K562 (cell line): ENCODE data around the gene SOCS3. TPM values are rescaled to one million over a fixed set of nuclear protein-coding genes. Genes with fewer than 3 reads are reported as not detected.
A peak's percentile ranks its signal among the peaks of the same experiment; 100 is the strongest.

Source experiments
- HOXB6 ChIP-seq: fragments of 250-450 bp; sonication (Bioruptor Pico); IDR thresholded peaks from 2 replicates; pipeline ENCODE4 v1.5.1; 2022; ENCODE audit warnings: mild to moderate bottlenecking, borderline replicate concordance
- KLF13 ChIP-seq: fragments of 450-650 bp; IDR thresholded peaks from 2 replicates; pipeline ENCODE4 v1.6.1; 2016; ENCODE audit warnings: missing genetic modification characterization, low read depth, mild to moderate bottlenecking, missing compliant biosample characterization, moderate library complexity, borderline replicate concordance
- MCM2 ChIP-seq: fragments of 450-650 bp; IDR thresholded peaks from 2 replicates; pipeline ENCODE4 v1.6.1; 2017; ENCODE audit warnings: low read depth, mild to moderate bottlenecking
- MCM5 ChIP-seq: fragments of 450-650 bp; IDR thresholded peaks from 2 replicates; pipeline ENCODE4 v1.6.1; 2016; ENCODE audit warnings: low read depth
- MLX ChIP-seq, 2 experiments: fragments of 450-650 bp in 1 of 2; sonication (generic) in 1 of 2; formaldehyde crosslinking; conservative IDR thresholded peaks; 2 replicates each; pipeline versions ENCODE4 v1.4.0 to v1.8.1; 2020 to 2022; ENCODE audit warnings: mild to moderate bottlenecking in 1 of 2, missing genetic modification reagents in 1 of 2
- PCBP1 ChIP-seq: fragments of 200-400 bp; formaldehyde crosslinking; IDR thresholded peaks from 2 replicates; pipeline ENCODE4 v1.6.1; 2018; ENCODE audit warnings: mild to moderate bottlenecking, low read depth, low read length; ENCODE audit not compliant: poor library complexity, severe bottlenecking
- SMARCA5 ChIP-seq: fragments of 450-650 bp; IDR thresholded peaks from 2 replicates; pipeline ENCODE4 v1.6.1; 2016
- TEAD1 ChIP-seq, 2 experiments: fragments of 450-650 bp in 1 of 2; sonication (generic) in 1 of 2; formaldehyde crosslinking; IDR thresholded peaks; 2 replicates each; pipeline versions ENCODE4 v1.4.0 to v1.8.0; 2020 to 2022; ENCODE audit warnings: mild to moderate bottlenecking in 2 of 2, missing genetic modification reagents in 1 of 2
- TFAP4 ChIP-seq: sonication (generic); formaldehyde crosslinking; IDR thresholded peaks from 2 replicates; pipeline ENCODE4 v1.8.0; 2022; ENCODE audit warnings: missing genetic modification reagents, mild to moderate bottlenecking, moderate library complexity, borderline replicate concordance
- XRCC3 ChIP-seq: fragments of 450-650 bp; IDR thresholded peaks from 2 replicates; pipeline ENCODE4 v1.6.1; 2017; ENCODE audit warnings: mild to moderate bottlenecking, moderate library complexity
- XRCC5 ChIP-seq: fragments of 200-400 bp; formaldehyde crosslinking; IDR thresholded peaks from 2 replicates; pipeline ENCODE4 v1.6.1; 2017; ENCODE audit warnings: low read depth, mild to moderate bottlenecking, low read length
- ZNF217 ChIP-seq: sonication (generic); formaldehyde crosslinking; IDR thresholded peaks from 2 replicates; pipeline ENCODE4 v1.8.0; 2022; ENCODE audit warnings: mild to moderate bottlenecking, missing genetic modification reagents
- ZNF347 ChIP-seq: fragments of 450-650 bp; formaldehyde crosslinking; IDR thresholded peaks from 2 replicates; pipeline ENCODE4 v1.4.0; 2020; ENCODE audit warnings: low read depth, mild to moderate bottlenecking, moderate library complexity
- ZNF445 ChIP-seq: fragments of 250-450 bp; sonication (Bioruptor Pico); IDR thresholded peaks from 2 replicates; pipeline ENCODE4 v1.4.0; 2020; ENCODE audit warnings: low read depth, mild to moderate bottlenecking, moderate library complexity
- ZNF699 ChIP-seq: fragments of 250-450 bp; sonication (Bioruptor Pico); IDR thresholded peaks from 2 replicates; pipeline ENCODE4 v1.8.0; 2021; ENCODE audit warnings: mild to moderate bottlenecking, moderate library complexity; ENCODE audit not compliant: insufficient replicate concordance
- ZNF707 ChIP-seq: fragments of 250-450 bp; sonication (Bioruptor Pico); conservative IDR thresholded peaks from 2 replicates; pipeline ENCODE4 v1.8.0; 2022; ENCODE audit warnings: inconsistent platforms, mild to moderate bottlenecking, moderate library complexity
- polyA plus RNA-seq, 8 experiments: library from polyadenylated mRNA; depleted of rRNA in 4 of 8; stranded (reverse) in 5 of 8; unstranded in 3 of 8; fragments of >200 nt; fragmentation: Nextera tagmentation in 2 of 8; fragmentation: Illumina TruSeq in 1 of 8; extraction: Ambion mirVana in 2 of 8; extraction: Trizol in 1 of 8; gene quantifications; 2 replicates each; pipeline versions ENCODE4 v1.2.1 to v1.2.3, GENCODE V29; 2011 to 2014; ENCODE audit warnings: inconsistent platforms in 1 of 8, missing spikeins in 1 of 8
- total RNA-seq, 7 experiments: library from RNA; depleted of rRNA in 6 of 7; stranded (reverse); fragments of >200 nt in 6 of 7; fragmentation: Illumina TruSeq in 2 of 7; extraction: Trizol in 2 of 7; gene quantifications; 2 replicates each; pipeline versions ENCODE4 v1.2.1 to v1.2.3, GENCODE V29; 2011 to 2021; ENCODE audit warnings: low replicate concordance in 1 of 7
- TF ChIP-seq, protein P1 (sequence below): fragments of 200-800 bp; sonication (Bioruptor generic); IDR thresholded peaks from 2 replicates; pipeline ENCODE4 v1.6.1; 2016; ENCODE audit warnings: missing genetic modification characterization, missing compliant biosample characterization
- TF ChIP-seq, protein P2 (sequence below), 3 experiments: IDR thresholded peaks in 2 of 3; conservative IDR thresholded peaks in 1 of 3; 2 replicates each; pipeline ENCODE4 v1.5.1; 2011 to 2012; ENCODE audit warnings: low read length in 3 of 3, mild to moderate bottlenecking in 3 of 3, control low read depth in 2 of 3, improper control_type of control experiment in 1 of 3, inconsistent platforms in 1 of 3, low read depth in 1 of 3, mixed read lengths in 1 of 3, moderate library complexity in 1 of 3; ENCODE audit not compliant: insufficient read depth in 2 of 3

Gene SOCS3
- total and polyA plus RNA-seq, 9 of the 15 experiments (the other 6 are each of a cell fraction or from before 2014, with no cell fraction given), result 0.56 to 38.9 (median 13.7) TPM

DNA sequence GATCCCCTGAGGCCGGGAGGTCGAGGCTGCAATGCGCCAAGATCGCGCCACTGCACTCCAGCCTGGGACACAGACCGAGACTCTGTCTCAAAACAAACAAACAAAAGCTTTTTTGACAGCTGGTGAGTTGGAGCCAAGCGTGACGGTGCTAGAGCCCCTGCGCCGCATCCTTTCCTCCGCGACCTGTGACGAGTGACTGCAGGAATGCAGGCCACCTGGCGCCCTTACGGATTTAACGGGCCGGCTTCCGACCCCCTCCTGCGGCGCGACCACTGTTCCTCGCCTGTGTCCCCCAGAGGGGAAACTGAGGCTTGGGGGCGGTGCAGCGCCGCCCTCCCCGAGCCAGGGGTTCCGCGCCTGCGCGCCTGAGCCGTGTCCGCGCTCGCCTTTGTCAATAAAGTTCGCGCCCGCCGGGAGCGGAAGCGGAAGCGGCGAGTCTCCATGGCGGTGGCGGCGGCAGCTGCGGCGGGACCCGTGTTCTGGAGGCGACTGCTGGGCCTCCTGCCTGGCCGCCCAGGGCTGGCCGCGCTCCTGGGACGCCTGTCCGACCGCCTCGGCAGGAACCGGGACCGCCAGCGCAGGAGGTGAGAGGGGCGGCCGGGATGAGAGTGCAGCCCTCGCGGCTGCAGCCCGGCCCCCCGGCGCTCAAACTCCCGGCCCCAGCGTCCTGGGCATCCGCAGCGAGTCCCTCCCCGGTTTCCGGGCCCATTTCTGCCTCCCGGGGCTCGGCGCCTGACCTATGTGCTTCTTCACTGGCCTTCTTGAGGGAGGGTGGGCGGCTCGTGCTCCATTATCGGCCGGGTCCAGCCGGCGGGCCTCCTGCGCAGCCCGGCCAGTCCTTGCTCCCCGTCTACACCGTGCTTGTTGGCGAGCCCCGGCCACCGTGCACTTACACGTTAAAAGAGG, 18.6 kb upstream of the SOCS3 start, which contains the start of gene PGS1 (continued):
- TF ChIP-seq, protein P1, sequence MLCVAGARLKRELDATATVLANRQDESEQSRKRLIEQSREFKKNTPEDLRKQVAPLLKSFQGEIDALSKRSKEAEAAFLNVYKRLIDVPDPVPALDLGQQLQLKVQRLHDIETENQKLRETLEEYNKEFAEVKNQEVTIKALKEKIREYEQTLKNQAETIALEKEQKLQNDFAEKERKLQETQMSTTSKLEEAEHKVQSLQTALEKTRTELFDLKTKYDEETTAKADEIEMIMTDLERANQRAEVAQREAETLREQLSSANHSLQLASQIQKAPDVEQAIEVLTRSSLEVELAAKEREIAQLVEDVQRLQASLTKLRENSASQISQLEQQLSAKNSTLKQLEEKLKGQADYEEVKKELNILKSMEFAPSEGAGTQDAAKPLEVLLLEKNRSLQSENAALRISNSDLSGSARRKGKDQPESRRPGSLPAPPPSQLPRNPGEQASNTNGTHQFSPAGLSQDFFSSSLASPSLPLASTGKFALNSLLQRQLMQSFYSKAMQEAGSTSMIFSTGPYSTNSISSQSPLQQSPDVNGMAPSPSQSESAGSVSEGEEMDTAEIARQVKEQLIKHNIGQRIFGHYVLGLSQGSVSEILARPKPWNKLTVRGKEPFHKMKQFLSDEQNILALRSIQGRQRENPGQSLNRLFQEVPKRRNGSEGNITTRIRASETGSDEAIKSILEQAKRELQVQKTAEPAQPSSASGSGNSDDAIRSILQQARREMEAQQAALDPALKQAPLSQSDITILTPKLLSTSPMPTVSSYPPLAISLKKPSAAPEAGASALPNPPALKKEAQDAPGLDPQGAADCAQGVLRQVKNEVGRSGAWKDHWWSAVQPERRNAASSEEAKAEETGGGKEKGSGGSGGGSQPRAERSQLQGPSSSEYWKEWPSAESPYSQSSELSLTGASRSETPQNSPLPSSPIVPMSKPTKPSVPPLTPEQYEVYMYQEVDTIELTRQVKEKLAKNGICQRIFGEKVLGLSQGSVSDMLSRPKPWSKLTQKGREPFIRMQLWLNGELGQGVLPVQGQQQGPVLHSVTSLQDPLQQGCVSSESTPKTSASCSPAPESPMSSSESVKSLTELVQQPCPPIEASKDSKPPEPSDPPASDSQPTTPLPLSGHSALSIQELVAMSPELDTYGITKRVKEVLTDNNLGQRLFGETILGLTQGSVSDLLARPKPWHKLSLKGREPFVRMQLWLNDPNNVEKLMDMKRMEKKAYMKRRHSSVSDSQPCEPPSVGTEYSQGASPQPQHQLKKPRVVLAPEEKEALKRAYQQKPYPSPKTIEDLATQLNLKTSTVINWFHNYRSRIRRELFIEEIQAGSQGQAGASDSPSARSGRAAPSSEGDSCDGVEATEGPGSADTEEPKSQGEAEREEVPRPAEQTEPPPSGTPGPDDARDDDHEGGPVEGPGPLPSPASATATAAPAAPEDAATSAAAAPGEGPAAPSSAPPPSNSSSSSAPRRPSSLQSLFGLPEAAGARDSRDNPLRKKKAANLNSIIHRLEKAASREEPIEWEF (CRISPR knock-in tag), result no peak
- TF ChIP-seq TEAD1 (CRISPR knock-in tag; IDR thresholded peaks at IDR 0.05), result peak in 1 of 2 experiments; percentile 90; a peak in 2 of 4 replicates
- no peak for TF ChIP-seq MCM2
- TF ChIP-seq ZNF445 (CRISPR knock-in tag), result no peak
- no peak for TF ChIP-seq MLX (CRISPR knock-in tag; conservative IDR thresholded peaks at IDR 0.05)
- TF ChIP-seq HOXB6, result no peak
- no peak for TF ChIP-seq SMARCA5
- TF ChIP-seq XRCC5, result 0 out of 2 replicates have a peak, but pooled peaks have one; percentile 30
- no peak for TF ChIP-seq XRCC3
- peak; percentile 87 for TF ChIP-seq TFAP4
- TF ChIP-seq ZNF217, result no peak
- no peak for TF ChIP-seq MCM5
- no peak; the same call in 1 of the 2 replicates for TF ChIP-seq KLF13
- TF ChIP-seq, protein P2, sequence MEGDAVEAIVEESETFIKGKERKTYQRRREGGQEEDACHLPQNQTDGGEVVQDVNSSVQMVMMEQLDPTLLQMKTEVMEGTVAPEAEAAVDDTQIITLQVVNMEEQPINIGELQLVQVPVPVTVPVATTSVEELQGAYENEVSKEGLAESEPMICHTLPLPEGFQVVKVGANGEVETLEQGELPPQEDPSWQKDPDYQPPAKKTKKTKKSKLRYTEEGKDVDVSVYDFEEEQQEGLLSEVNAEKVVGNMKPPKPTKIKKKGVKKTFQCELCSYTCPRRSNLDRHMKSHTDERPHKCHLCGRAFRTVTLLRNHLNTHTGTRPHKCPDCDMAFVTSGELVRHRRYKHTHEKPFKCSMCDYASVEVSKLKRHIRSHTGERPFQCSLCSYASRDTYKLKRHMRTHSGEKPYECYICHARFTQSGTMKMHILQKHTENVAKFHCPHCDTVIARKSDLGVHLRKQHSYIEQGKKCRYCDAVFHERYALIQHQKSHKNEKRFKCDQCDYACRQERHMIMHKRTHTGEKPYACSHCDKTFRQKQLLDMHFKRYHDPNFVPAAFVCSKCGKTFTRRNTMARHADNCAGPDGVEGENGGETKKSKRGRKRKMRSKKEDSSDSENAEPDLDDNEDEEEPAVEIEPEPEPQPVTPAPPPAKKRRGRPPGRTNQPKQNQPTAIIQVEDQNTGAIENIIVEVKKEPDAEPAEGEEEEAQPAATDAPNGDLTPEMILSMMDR (IDR thresholded peaks at IDR 0.05 in 2 of 3, conservative IDR thresholded peaks at IDR 0.05 in 1 of 3; ENCODE audit: insufficient read depth in 2 of 3, low read depth in 1 of 3, low read length in 3 of 3), result no peak
- TF ChIP-seq PCBP1, result peak; percentile 89
- TF ChIP-seq ZNF707 (CRISPR knock-in tag), result no peak
- TF ChIP-seq ZNF699, result no peak
- no peak for TF ChIP-seq ZNF347 (CRISPR knock-in tag)
